ENCODE data around the gene SLC13A3. TPM values are rescaled to one million over a fixed set of nuclear protein-coding genes. Genes with fewer than 3 reads are reported as not detected.

The SLC13A3 gene
- polyA plus RNA-seq, 2 of the 4 experiments (the other 2 are of a cell fraction), result 0.19 TPM; not detected in 1

DNA sequence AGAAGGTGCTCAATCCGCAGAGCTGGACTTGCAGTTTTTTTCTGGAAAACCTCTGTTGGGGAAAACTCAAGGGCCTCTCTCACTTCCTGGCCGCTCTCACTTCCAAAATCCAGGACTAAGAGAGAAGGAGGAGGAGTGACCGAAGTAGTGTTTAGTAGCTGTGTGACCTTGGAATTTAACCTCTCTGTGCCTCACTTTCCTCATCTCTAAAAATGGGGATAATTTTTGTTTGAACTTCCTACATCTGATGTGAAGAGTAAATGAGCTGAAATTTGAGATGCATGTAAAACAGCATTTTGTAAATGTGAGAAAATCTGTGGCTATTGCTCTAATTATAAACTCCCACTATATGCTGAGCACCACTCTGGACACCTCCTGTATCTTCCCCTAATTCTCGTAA is 5.1 kb downstream of the SLC13A3 start:
- no peak overlapping the region for H3K27ac ChIP-seq
- no peak for ATAC-seq
- no peak for DNase-seq (ENCODE audit: low read depth in 1 of 2, low spot score in 1 of 2)
- no peak for TF ChIP-seq ESRRA (IDR thresholded peaks at IDR 0.05; ENCODE audit: borderline replicate concordance, low read length)
- TF ChIP-seq HDAC2 (IDR thresholded peaks at IDR 0.05), result no peak
- TF ChIP-seq SMC3 (IDR thresholded peaks at IDR 0.05), result no peak
- no peak for TF ChIP-seq ZNF302 (CRISPR knock-in tag; IDR thresholded peaks at IDR 0.05)
- TF ChIP-seq NR3C1 (IDR thresholded peaks at IDR 0.05), result no peak
- no peak for TF ChIP-seq GATA3 (IDR thresholded peaks at IDR 0.05; ENCODE audit: borderline replicate concordance)
- no peak for TF ChIP-seq FOSB (CRISPR knock-in tag; IDR thresholded peaks at IDR 0.05)
- TF ChIP-seq, protein P1, sequence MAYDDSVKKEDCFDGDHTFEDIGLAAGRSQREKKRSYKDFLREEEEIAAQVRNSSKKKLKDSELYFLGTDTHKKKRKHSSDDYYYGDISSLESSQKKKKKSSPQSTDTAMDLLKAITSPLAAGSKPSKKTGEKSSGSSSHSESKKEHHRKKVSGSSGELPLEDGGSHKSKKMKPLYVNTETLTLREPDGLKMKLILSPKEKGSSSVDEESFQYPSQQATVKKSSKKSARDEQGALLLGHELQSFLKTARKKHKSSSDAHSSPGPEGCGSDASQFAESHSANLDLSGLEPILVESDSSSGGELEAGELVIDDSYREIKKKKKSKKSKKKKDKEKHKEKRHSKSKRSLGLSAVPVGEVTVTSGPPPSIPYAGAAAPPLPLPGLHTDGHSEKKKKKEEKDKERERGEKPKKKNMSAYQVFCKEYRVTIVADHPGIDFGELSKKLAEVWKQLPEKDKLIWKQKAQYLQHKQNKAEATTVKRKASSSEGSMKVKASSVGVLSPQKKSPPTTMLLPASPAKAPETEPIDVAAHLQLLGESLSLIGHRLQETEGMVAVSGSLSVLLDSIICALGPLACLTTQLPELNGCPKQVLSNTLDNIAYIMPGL (CRISPR knock-in tag; IDR thresholded peaks at IDR 0.05; ENCODE audit: borderline replicate concordance), result no peak
- TF ChIP-seq HEYL (CRISPR knock-in tag; IDR thresholded peaks at IDR 0.05), result no peak
- TF ChIP-seq ZC3H11A (IDR thresholded peaks at IDR 0.05), result no peak
- no peak for TF ChIP-seq EHMT2 (IDR thresholded peaks at IDR 0.05; ENCODE audit: low read depth)
- no peak for TF ChIP-seq JUN (IDR thresholded peaks at IDR 0.05)
- TF ChIP-seq, protein P2, sequence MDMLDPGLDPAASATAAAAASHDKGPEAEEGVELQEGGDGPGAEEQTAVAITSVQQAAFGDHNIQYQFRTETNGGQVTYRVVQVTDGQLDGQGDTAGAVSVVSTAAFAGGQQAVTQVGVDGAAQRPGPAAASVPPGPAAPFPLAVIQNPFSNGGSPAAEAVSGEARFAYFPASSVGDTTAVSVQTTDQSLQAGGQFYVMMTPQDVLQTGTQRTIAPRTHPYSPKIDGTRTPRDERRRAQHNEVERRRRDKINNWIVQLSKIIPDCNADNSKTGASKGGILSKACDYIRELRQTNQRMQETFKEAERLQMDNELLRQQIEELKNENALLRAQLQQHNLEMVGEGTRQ (IDR thresholded peaks at IDR 0.05), result no peak
- TF ChIP-seq TFCP2L1 (CRISPR knock-in tag; IDR thresholded peaks at IDR 0.05), result no peak
- TF ChIP-seq, protein P3, sequence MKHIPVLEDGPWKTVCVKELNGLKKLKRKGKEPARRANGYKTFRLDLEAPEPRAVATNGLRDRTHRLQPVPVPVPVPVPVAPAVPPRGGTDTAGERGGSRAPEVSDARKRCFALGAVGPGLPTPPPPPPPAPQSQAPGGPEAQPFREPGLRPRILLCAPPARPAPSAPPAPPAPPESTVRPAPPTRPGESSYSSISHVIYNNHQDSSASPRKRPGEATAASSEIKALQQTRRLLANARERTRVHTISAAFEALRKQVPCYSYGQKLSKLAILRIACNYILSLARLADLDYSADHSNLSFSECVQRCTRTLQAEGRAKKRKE (CRISPR knock-in tag; IDR thresholded peaks at IDR 0.05; ENCODE audit: low read depth), result no peak
- no peak for TF ChIP-seq FOXS1 (CRISPR knock-in tag; IDR thresholded peaks at IDR 0.05)
- TF ChIP-seq FOSL2 (IDR thresholded peaks at IDR 0.05), result no peak
- TF ChIP-seq FOSL2 (CRISPR knock-in tag; IDR thresholded peaks at IDR 0.05), result no peak
- TF ChIP-seq, protein P4, sequence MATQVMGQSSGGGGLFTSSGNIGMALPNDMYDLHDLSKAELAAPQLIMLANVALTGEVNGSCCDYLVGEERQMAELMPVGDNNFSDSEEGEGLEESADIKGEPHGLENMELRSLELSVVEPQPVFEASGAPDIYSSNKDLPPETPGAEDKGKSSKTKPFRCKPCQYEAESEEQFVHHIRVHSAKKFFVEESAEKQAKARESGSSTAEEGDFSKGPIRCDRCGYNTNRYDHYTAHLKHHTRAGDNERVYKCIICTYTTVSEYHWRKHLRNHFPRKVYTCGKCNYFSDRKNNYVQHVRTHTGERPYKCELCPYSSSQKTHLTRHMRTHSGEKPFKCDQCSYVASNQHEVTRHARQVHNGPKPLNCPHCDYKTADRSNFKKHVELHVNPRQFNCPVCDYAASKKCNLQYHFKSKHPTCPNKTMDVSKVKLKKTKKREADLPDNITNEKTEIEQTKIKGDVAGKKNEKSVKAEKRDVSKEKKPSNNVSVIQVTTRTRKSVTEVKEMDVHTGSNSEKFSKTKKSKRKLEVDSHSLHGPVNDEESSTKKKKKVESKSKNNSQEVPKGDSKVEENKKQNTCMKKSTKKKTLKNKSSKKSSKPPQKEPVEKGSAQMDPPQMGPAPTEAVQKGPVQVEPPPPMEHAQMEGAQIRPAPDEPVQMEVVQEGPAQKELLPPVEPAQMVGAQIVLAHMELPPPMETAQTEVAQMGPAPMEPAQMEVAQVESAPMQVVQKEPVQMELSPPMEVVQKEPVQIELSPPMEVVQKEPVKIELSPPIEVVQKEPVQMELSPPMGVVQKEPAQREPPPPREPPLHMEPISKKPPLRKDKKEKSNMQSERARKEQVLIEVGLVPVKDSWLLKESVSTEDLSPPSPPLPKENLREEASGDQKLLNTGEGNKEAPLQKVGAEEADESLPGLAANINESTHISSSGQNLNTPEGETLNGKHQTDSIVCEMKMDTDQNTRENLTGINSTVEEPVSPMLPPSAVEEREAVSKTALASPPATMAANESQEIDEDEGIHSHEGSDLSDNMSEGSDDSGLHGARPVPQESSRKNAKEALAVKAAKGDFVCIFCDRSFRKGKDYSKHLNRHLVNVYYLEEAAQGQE (IDR thresholded peaks at IDR 0.05), result no peak
- TF ChIP-seq RFX5 (IDR thresholded peaks at IDR 0.05), result no peak
- no peak overlapping the region for H3K4me3 ChIP-seq
- no peaks in the 10 kb centered on the region for H3K4me1 ChIP-seq
- no peaks in the 10 kb centered on the region for H3K9me3 ChIP-seq
- WGBS (ENCODE audit: missing lambda C conversion rate), result 35% methylated on average over 4 of the region's 4 CpGs
- ChIA-PET POLR2A (no interaction called here), CTCF (interaction anchor here (1.2 kb wide), 1 partner anchor 43 kb away, joined by 3 read pairs; no protein-coding TSS in a partner anchor)
- H3K4me2 ChIP-seq, result no peak overlapping the region
- FAIRE-seq, result no peak

DNA sequence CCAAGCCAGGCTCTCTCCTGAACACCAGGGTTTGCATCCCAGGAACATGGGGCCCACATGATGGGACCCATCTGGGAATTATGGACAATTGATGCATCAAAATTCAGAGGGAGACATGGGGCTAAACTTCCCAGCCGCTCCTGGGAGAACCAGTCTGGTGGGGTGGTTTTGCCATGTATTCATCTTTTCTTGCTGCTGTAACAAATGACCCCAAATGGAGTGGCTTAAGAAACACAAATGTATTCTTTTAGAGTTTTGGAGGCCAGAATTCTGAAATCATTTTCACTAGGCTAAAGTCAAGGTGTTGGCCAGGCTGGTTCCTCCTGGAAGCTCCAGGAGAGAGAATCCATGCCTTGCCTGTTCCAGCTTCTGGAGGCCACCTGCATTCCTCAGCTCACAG is 6.5 kb downstream of the SLC13A3 start:
- FAIRE-seq (no peak), ATAC-seq (no peak), DNase-seq (ENCODE audit: low read depth in 1 of 2, low spot score in 1 of 2) (no peak)
- ChIA-PET CTCF (interaction anchor here (1.0 kb wide), 1 partner anchor 36 kb away, joined by 4 read pairs; no protein-coding TSS in a partner anchor), POLR2A (no interaction called here)
- no peaks in the 10 kb centered on the region for H3K9me3 ChIP-seq
- WGBS (ENCODE audit: missing lambda C conversion rate), result 18% methylated on average over 1 of the region's 1 CpG
- no peaks in the 10 kb centered on the region for H3K4me1 ChIP-seq
- H3K4me2 ChIP-seq, result no peak overlapping the region
- H3K4me3 ChIP-seq, result no peak overlapping the region
- no peak for TF ChIP-seq CHD4 (IDR thresholded peaks at IDR 0.05; ENCODE audit: borderline replicate concordance)
- TF ChIP-seq HDAC2 (IDR thresholded peaks at IDR 0.05), result no peak
- no peak for TF ChIP-seq FOXS1 (CRISPR knock-in tag; IDR thresholded peaks at IDR 0.05)
- no peak overlapping the region for H3K27ac ChIP-seq
